Naive B cell (primary cell): ENCODE results near the gene CDKAL1. TPM values are rescaled to one million over a fixed set of nuclear protein-coding genes. Genes with fewer than 3 reads are reported as not detected.
"Not testable (repeated sequence)": the region's sequence is repeated elsewhere in the genome, so short reads cannot be mapped to it uniquely, and the experiment has no call there.

Experiments used
- ATAC-seq, 2 donors: fragments of 150-1000 bp; cut with Tn5 transposase; 2 replicates each; pipeline ENCODE4 v1.10.0; 2021; ENCODE audit warnings: low read depth in 2 of 2, mild to moderate bottlenecking in 2 of 2, moderate library complexity in 2 of 2
- DNase-seq: peaks from one replicate; pipeline ENCODE4 v3.0.0; 2022
- H3K27ac Mint-ChIP-seq, 6 donors: one replicate each; pipeline ENCODE4 v1.8.0; 2020 to 2022; ENCODE audit warnings: mild to moderate bottlenecking in 6 of 6, mixed read lengths in 6 of 6, moderate library complexity in 5 of 6, inconsistent platforms in 2 of 6
- H3K27me3 Mint-ChIP-seq, 3 donors: one replicate each; pipeline ENCODE4 v1.8.0; 2021 to 2022; ENCODE audit warnings: mixed read lengths in 3 of 3, mild to moderate bottlenecking in 1 of 3
- H3K36me3 Mint-ChIP-seq, 2 donors: one replicate each; pipeline ENCODE4 v1.8.0; 2020 to 2022; ENCODE audit warnings: mixed read lengths in 2 of 2, inconsistent platforms in 1 of 2, mild to moderate bottlenecking in 1 of 2
- H3K4me1 Mint-ChIP-seq, 3 donors: one replicate each; pipeline ENCODE4 v1.8.0; 2020 to 2022; ENCODE audit warnings: mixed read lengths in 3 of 3, inconsistent platforms in 1 of 3, mild to moderate bottlenecking in 1 of 3, moderate library complexity in 1 of 3
- H3K4me3 Mint-ChIP-seq, 8 donors: one replicate each; pipeline ENCODE4 v1.8.0; 2020 to 2022; ENCODE audit warnings: mild to moderate bottlenecking in 8 of 8, mixed read lengths in 8 of 8, moderate library complexity in 8 of 8, inconsistent platforms in 2 of 8
- H3K9me3 Mint-ChIP-seq, 7 donors: one replicate each; pipeline ENCODE4 v1.8.0; 2020 to 2022; ENCODE audit warnings: mixed read lengths in 7 of 7, mild to moderate bottlenecking in 5 of 7, inconsistent platforms in 2 of 7, moderate library complexity in 1 of 7
- polyA plus RNA-seq, 6 donors: library from polyadenylated mRNA; unstranded; fragments of 300-500 nt; fragmentation: Illumina TruSeq; gene quantifications; one replicate each; pipeline ENCODE4 v1.2.3, GENCODE V29; 2021; ENCODE audit warnings: low read depth in 6 of 6

The CDKAL1 gene
- polyA plus RNA-seq, 6 donors from 2014 or later, result 27.0 to 40.2 (median 33.6) TPM

- Mint-ChIP-seq H3K27me3 (no peaks in the 10 kb centered on the region), H3K36me3 (peaks cover 20 to 21% of the 10 kb centered on the region in 2 donors), H3K4me1 (no peaks in the 10 kb centered on the region), H3K4me3 (no peak overlapping the region), H3K9me3 (peaks cover 0 to 17% (median 12%) of the 10 kb centered on the region in 7 donors), H3K27ac (no peak overlapping the region)
- DNase-seq, result no peak
- no peak for ATAC-seq
These were observed 373.3 kb downstream of the CDKAL1 start for GRCh38 chr6:20907486-20908071.

GRCh38 chr6:20909621-20910020 is 375.4 kb downstream of the CDKAL1 start:
- Mint-ChIP-seq H3K27ac (no peak overlapping the region), H3K9me3 (peaks cover 0 to 30% (median 14%) of the 10 kb centered on the region in 7 donors), H3K27me3 (no peaks in the 10 kb centered on the region), H3K36me3 (peaks cover 22 to 27% of the 10 kb centered on the region in 2 donors), H3K4me1 (no peaks in the 10 kb centered on the region), H3K4me3 (peak overlapping the region in 1 of 8 donors; percentile 11)
- ATAC-seq (no peak), DNase-seq (no peak)

GRCh38 chr6:20911712-20912111 is 377.5 kb downstream of the CDKAL1 start:
- peaks cover 3 to 29% (median 15%) of the 10 kb centered on the region in 7 donors for H3K9me3 Mint-ChIP-seq
- no peaks in the 10 kb centered on the region for H3K27me3 Mint-ChIP-seq
- DNase-seq, result no peak
- peak overlapping the region in 1 of 6 donors; percentile 63 for H3K27ac Mint-ChIP-seq
- peaks cover 26 to 31% of the 10 kb centered on the region in 2 donors for H3K36me3 Mint-ChIP-seq
- no peaks in the 10 kb centered on the region for H3K4me1 Mint-ChIP-seq
- no peak overlapping the region for H3K4me3 Mint-ChIP-seq
- ATAC-seq, result no peak

GRCh38 chr6:20915156-20915555 is 380.9 kb downstream of the CDKAL1 start:
- H3K27ac Mint-ChIP-seq, result no peak overlapping the region
- no peak for DNase-seq

GRCh38 chr6:20915626-20916025 is 381.4 kb downstream of the CDKAL1 start:
- Mint-ChIP-seq H3K27ac (peak overlapping the region in 1 of 6 donors; percentile 6), H3K36me3 (peaks cover 26 to 31% of the 10 kb centered on the region in 2 donors), H3K4me3 (no peak overlapping the region), H3K4me1 (no peaks in the 10 kb centered on the region), H3K9me3 (peaks cover 3 to 29% (median 15%) of the 10 kb centered on the region in 7 donors), H3K27me3 (no peaks in the 10 kb centered on the region)
- ATAC-seq (no peak), DNase-seq (no peak)

More at GRCh38 chr6:20915156-20915555, 380.9 kb downstream of the CDKAL1 start:
- no peaks in the 10 kb centered on the region for H3K4me1 Mint-ChIP-seq
- no peaks in the 10 kb centered on the region for H3K27me3 Mint-ChIP-seq
- ATAC-seq, result no peak
- H3K36me3 Mint-ChIP-seq, result peaks cover 26 to 31% of the 10 kb centered on the region in 2 donors
- H3K9me3 Mint-ChIP-seq, result peaks cover 3 to 29% (median 15%) of the 10 kb centered on the region in 7 donors
- H3K4me3 Mint-ChIP-seq, result no peak overlapping the region

GRCh38 chr6:20916086-20916485 is 381.8 kb downstream of the CDKAL1 start:
- H3K27me3 Mint-ChIP-seq, result no peaks in the 10 kb centered on the region
- H3K4me1 Mint-ChIP-seq, result no peaks in the 10 kb centered on the region
- H3K4me3 Mint-ChIP-seq, result no peak overlapping the region
- H3K27ac Mint-ChIP-seq, result peak overlapping the region in 1 of 6 donors; percentile 6
- no peak for ATAC-seq
- H3K9me3 Mint-ChIP-seq, result peaks cover 3 to 29% (median 15%) of the 10 kb centered on the region in 7 donors
- no peak for DNase-seq
- H3K36me3 Mint-ChIP-seq, result peaks cover 26 to 31% of the 10 kb centered on the region in 2 donors

GRCh38 chr6:20918868-20919267 is 384.6 kb downstream of the CDKAL1 start:
- H3K27me3 Mint-ChIP-seq, result no peaks in the 10 kb centered on the region
- no peak overlapping the region for H3K4me3 Mint-ChIP-seq
- peaks cover 4 to 9% (median 7%) of the 10 kb centered on the region in 3 donors for H3K4me1 Mint-ChIP-seq
- H3K27ac Mint-ChIP-seq, result peak overlapping the region in 1 of 6 donors; percentile 15
- peaks cover 3 to 21% (median 10%) of the 10 kb centered on the region in 7 donors for H3K9me3 Mint-ChIP-seq
- no peak for DNase-seq
- H3K36me3 Mint-ChIP-seq, result peaks cover 21 to 28% of the 10 kb centered on the region in 2 donors
- ATAC-seq, result no peak

- Mint-ChIP-seq H3K9me3 (peaks cover 3 to 12% (median 7%) of the 10 kb centered on the region in 7 donors), H3K4me1 (peaks cover 10 to 12% (median 11%) of the 10 kb centered on the region in 3 donors), H3K27me3 (no peaks in the 10 kb centered on the region), H3K27ac (no peak overlapping the region), H3K4me3 (no peak overlapping the region), H3K36me3 (peaks cover 21 to 30% of the 10 kb centered on the region in 2 donors)
- DNase-seq (no peak), ATAC-seq (no peak)
These were observed 385.6 kb downstream of the CDKAL1 start for GRCh38 chr6:20919677-20920385.

- H3K9me3 Mint-ChIP-seq, result no peaks in the 10 kb centered on the region
- H3K27ac Mint-ChIP-seq, result no peak overlapping the region
- peaks cover 6 to 16% of the 10 kb centered on the region in 2 donors for H3K36me3 Mint-ChIP-seq
- H3K4me3 Mint-ChIP-seq, result no peak overlapping the region
- peaks cover 10 to 12% (median 11%) of the 10 kb centered on the region in 3 donors for H3K4me1 Mint-ChIP-seq
- ATAC-seq (no peak), DNase-seq (no peak)
- H3K27me3 Mint-ChIP-seq, result no peaks in the 10 kb centered on the region
These were observed 387.3 kb downstream of the CDKAL1 start for GRCh38 chr6:20921578-20921977.

GRCh38 chr6:20922743-20923142 is 388.5 kb downstream of the CDKAL1 start:
- DNase-seq, result no peak
- H3K36me3 Mint-ChIP-seq, result peaks cover 6 to 16% of the 10 kb centered on the region in 2 donors
- no peaks in the 10 kb centered on the region for H3K27me3 Mint-ChIP-seq
- no peak overlapping the region for H3K4me3 Mint-ChIP-seq
- H3K27ac Mint-ChIP-seq, result no peak overlapping the region
- no peaks in the 10 kb centered on the region for H3K9me3 Mint-ChIP-seq
- peaks cover 10 to 12% (median 11%) of the 10 kb centered on the region in 3 donors for H3K4me1 Mint-ChIP-seq
- ATAC-seq, result no peak

GRCh38 chr6:20924094-20924493 is 389.8 kb downstream of the CDKAL1 start:
- not testable (repeated sequence) for H3K27me3 Mint-ChIP-seq, H3K27ac Mint-ChIP-seq, ATAC-seq

GRCh38 chr6:20924911-20925543 is 390.8 kb downstream of the CDKAL1 start:
- DNase-seq (no peak), ATAC-seq (no peak)
- peaks cover 6 to 16% of the 10 kb centered on the region in 2 donors for H3K36me3 Mint-ChIP-seq
- H3K4me1 Mint-ChIP-seq, result peaks cover 10 to 12% (median 11%) of the 10 kb centered on the region in 3 donors
- H3K27me3 Mint-ChIP-seq, result no peaks in the 10 kb centered on the region
- H3K4me3 Mint-ChIP-seq, result no peak overlapping the region
- no peaks in the 10 kb centered on the region for H3K9me3 Mint-ChIP-seq
- no peak overlapping the region for H3K27ac Mint-ChIP-seq

More at GRCh38 chr6:20924094-20924493, 389.8 kb downstream of the CDKAL1 start:
- DNase-seq, H3K9me3 Mint-ChIP-seq, H3K4me3 Mint-ChIP-seq: not testable (repeated sequence)
- Mint-ChIP-seq H3K4me1 (peaks cover 10 to 12% (median 11%) of the 10 kb centered on the region in 3 donors), H3K36me3 (peaks cover 6 to 16% of the 10 kb centered on the region in 2 donors)

GRCh38 chr6:20927130-20927860 is 393.0 kb downstream of the CDKAL1 start:
- DNase-seq (no peak), ATAC-seq (no peak)
- H3K27me3 Mint-ChIP-seq, result no peaks in the 10 kb centered on the region
- no peaks in the 10 kb centered on the region for H3K9me3 Mint-ChIP-seq
- no peak overlapping the region for H3K4me3 Mint-ChIP-seq
- H3K27ac Mint-ChIP-seq, result no peak overlapping the region
- peaks cover 0 to 12% of the 10 kb centered on the region in 2 donors for H3K36me3 Mint-ChIP-seq
- peaks cover 9 to 12% (median 11%) of the 10 kb centered on the region in 3 donors for H3K4me1 Mint-ChIP-seq
